DMS79 (cell line): Measurements from ENCODE around the gene COG5.

Experiments used
- DNase-seq: peaks from one replicate; lab custom pipeline; 2025; lab: John Stamatoyannopoulos, UW

COG5 gene

DNA sequence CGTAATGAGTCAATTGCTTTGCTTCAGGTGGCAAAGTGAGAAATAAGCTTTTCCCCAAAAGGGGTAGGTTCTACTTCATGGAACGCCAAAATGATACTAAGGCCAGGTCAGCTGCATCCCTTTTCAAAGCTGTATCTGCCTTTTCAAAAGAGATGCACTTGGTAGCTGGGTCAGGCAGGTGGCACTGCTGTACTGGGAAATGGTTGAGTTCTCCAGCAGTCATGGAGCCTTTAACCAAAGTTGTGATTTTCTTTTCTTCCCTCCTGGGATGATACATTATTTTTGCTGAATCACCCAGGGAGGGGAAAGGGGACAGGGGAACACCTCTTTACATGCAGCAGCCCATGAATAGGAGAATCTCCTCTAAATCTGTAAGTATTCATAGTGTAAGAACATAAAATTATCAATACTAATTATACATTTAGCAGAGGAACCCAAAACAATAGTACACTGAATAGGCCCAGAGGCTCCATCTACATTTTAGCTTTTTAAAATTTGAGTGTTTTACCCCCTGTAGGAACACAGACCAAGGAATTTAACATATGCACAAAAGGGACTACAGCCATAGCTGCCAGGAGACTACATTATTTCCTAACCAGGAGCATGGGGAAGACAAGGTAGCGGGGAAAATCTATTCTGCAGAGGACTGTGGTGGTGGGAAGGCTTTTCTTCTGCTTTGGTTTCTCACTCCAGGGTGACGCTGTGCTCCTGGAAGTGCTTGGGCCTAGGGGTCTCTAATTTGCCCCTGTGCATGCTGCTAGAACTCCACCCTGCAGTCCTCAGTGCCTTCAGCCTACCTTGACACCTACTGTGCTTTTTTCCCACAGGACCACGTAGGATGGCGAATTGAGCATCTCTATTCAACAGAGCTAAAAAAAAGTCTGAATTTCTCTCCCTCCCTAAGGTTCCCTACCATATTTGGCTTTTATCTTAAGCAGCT, 100.3 kb downstream of the COG5 start:
- DNase-seq, result peak; percentile 29

DNA sequence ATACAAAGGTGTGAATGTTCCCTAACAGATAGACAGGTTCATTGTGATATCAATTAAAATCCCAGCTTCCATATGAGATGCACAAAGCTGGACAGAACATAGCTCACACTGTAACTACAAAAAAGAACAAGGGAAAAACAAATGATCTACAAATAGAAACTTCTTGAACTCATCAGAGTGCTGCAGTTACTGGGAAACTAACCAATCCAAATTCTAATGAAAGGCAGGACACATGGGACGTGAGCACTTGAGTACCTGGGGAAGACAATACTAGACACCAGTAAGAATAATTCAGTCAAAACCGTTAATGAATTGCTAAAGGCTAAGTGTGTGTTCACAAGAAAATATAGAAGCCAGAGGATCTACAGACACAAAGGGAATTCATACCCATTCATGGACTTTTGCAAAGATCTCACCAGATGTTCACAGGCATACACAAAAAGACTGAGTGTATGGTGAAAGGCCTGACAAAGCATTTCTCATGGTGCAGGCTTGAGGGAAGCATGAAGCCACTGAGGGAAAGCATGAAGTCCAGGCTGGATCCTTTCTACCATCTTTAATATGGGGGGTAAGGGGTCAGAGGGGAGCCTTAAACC, 101.7 kb downstream of the COG5 start:
- DNase-seq, result no peak

DNA sequence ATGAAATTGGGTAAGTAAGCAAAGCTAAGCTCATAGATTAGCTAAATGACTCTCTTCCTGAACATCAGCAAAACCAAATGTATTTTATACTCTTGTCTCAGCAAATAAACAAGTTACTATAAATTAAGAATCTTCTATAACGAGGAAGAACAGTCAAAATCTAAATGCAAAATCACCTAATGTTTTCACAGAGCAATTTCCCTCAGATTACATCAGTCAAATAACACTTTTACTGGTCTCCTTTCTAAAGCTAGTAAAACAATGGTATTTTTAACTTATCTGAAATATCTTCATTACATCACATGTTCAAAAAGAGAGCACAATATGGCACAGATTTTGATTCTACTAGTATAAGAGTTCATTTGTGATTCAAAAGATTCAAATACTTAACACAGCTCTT, 110.3 kb downstream of the COG5 start:
- no peak for DNase-seq

DNA sequence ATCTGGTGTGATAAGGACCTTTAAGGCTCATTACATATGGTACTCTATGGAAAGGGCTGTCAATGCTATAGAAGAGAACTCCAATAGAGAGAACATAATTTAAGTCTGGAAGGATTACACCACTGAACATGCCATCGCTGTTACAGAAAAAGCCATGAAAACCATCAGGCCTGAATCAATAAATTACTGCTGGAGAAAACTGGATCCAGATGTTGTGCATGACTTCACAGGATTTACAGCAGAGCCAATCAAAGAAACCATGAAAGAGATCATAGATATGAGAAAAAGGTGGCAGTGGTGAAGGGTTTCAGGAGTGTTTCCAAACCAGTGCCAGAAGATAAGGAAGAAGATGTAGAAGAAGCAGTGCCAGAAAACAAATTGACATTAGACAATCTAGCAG, 112.8 kb downstream of the COG5 start:
- DNase-seq, result no peak

DNA sequence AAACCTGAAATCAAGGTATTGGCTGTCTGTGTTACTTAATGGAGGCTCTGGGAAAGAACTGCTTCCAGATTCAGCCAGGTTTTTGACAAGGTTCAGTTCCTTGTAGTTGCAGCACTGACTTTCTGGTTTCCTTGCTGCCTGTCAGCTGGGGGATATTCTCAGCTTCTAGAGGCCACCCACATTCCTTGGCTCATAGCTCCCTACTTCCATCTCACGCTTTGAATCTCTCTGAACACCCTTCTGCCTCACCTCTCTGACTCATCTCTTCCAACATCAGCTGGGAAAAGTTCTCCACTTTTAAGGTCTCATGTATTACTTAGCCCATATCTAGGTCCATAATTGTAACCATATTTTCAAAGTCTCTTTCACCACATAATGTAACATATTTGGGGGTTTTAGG, 116.7 kb downstream of the COG5 start:
- DNase-seq, result no peak

DNA sequence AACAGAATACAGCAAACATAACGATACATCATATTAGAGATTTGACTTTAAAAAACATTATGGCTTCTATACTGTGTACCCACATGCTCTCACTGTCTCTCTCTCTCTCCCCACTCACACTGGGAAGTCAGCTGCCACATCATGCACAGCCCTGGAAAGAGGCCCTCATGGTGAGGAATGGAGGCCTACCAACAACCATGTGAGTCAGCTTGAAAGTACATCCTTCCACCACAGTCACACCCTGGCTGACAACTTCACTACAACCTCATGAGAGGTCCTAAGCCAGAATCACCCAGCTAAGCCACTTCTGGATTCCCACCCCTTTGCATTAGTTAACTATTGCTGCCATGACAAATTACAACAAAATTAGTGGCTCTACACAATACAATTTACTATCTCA, 117.2 kb downstream of the COG5 start:
- DNase-seq, result no peak

DNA sequence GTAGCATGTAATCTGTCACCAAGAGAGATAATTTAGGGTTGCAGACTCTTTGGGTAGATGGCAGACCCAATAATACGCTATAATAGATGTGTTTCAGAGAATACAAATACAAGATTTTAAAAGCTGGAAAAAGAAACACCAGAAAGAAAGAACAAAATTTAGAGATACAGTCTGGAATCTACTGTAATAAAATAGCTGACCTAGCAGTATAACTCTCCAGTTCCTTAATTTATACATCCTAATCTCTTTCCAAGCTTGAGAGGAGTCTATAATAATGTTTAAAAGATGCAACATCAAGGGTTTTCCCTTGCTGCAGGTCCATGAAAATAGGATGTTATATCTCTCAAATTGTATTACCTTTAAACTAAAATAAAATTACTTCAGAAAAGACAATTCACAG, 121.0 kb downstream of the COG5 start:
- DNase-seq, result no peak

DNA sequence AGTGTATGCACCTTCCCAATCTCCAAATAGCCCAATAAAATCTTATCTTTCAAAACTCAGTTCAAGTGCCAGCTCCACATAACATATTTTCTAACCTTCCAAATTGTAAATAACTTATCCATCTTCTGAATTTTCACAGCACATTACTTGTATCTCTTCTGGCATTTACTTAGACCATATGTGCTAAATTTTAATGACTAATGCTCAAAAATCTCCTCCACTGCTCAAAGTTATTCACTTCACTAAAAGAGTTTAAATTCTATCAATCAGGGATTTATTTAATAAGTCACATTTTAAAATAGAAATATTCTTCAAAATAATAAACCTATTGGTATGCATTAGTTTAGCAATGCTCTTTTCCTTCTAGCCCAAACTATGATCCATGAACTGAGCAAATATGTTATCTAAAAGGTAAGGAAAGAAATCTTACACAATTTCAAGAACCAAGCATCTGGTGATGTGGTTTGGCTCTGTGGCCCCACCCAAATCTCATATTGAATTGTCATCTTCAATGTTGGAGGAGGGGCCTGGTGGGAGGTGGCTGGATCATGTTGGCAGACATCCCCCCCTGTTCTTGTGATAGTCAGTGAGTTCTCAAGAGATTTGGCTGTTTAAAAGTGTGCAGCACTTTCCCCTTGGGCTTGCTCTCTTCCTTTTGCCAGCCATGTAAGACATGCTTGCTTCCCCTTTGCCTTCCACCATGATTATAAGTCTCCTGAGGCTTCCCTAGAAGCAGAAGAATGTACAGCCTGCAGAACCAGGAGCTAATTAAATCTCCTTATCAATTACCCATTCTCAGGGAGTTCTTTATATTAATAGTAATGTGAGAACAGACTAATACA, 121.9 kb downstream of the COG5 start:
- DNase-seq, result no peak

DNA sequence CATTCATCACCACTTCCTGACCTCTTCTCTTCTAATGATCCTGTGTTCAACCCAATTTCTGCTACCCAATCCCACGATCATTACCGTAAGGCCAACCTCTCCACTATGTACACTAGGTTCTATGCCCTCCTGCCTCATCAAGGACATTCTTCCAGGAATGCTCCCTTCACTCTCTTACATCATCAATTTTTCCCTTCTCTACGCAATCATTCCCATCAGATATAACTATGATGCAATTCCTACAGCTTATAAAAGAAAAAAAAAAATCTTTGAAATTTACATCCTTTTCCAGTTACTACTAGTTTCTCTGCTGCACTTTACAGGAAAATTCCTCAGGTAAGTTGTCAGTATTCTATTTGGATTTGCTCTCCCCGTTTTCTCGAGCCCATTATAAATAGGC, 124.7 kb downstream of the COG5 start:
- DNase-seq, result no peak

DNA sequence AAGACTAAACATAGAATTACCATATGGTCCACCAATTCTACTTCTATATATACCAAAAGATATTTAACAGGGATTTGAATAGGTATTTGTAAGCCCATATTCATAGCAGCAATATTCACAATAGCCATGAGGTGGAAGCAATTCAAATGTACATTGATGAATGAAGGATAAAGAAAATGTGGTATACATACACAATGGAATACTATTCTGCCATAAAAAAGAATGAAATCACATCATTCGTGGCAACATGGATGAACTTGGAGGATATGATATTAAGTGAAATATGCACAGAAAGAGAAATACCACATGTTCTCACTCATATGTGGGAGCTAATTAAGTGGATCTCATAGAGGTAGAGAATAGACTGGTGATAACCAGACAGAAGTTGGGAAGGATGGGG, 128.0 kb downstream of the COG5 start:
- no peak for DNase-seq

DNA sequence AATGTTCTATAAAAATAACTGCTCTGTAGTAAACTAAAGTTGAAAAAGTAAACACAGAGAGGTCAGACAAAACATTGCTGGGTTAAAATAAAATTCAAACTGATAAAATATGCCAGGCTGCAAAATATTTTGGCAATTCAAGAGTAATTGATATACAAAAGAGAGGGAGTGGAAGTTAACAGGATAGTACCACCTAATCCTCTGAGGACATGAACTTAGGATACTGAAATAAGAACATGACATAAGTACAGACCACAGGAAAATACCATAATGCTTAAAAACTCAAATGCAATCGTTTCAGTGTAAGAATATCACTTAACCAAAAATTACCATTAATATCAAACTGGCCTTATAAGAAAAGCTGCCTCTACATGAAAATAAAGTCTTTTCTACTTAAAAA, 131.5 kb downstream of the COG5 start:
- DNase-seq, result no peak

DNA sequence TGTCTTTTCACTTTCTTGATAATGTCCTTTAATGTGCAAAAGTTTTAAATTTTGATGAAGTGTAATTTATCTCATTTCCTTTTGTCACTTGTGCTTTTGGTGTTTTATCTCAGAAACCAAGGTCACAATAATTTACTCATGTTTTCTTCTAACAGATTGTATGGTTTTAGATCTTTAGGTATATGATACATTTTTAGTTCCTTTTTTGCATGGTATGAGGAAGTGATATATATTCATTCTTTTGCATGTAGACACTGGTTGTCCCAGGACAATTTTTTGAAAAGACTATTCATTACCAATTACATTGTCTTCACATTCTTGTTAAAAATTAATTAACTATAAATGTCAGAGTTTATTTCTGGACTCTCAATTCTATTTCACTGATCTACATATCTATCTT, 133.7 kb downstream of the COG5 start:
- DNase-seq, result no peak

DNA sequence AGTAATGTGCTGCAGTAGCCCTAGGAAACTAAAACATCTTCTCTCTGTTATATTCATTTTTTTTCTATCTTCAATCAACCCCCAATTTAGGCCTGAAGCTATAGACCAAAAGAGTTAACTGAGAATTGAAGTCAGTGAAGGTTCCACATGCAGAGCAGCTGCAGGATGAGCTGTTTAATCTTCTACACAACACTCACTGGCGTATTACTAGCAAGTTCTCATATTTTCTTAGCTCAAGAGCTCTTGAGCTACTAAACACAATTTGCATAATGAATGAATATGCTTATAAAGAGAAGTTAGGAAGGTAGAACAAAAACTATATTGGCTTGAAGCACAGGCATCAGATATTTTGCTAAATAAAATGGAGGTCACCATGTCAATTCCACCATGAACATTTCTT, 135.1 kb downstream of the COG5 start:
- DNase-seq, result no peak

DNA sequence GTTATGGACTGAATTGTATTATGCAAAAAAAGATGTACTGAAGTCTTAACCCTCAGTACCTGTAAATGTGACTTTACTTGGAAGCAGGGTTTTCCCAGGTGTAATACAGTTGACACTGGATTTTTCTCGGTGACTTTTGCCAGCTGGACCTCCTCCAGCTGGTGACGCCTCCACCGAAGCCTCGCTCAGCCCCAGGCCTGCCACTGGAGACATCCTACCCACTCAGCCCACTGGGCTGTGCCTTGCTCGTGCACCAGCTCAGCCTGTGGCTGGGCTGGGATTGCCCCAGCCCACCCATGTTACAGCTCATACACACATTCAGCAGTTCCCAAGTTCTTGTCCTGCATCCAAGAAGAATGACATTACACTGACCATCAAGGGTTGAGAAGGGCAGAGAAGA, 136.3 kb downstream of the COG5 start:
- no peak for DNase-seq

DNA sequence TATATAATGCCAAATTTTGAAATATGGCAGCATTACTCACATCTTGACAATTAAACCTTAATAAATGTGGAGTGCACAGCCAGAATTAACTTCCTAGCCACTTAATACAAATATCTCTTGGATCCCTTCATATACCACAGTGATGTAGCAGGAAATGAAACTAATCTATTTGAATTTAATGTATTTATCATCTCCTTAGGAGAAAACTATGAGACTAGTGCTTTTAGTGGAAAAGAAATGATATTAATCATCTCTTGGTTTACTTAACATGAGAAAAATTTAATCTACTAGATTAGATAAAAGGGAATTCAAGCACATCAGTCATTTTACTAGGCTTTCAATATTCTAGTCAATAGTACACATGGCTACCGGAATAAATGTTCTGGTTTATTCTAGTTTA, 149.5 kb downstream of the COG5 start:
- no peak for DNase-seq

DNA sequence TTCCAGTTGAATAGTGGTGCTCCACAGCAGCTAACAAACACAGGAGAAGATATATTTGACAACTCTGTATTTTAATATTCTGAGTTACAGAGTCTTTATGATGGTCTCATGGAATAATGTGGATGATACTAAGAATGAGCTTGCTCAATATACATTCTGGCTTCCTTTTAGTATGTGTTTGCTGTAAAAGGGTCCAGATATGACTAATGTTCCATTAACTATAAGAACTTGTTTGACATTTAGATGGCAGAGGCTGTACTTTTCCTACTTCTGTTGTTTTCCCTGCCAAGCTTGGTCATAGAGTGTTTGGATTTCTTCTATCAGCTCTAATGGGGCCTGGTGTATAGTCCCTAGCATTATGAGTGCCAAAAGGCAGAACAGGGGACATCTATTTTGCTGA, 155.4 kb downstream of the COG5 start:
- DNase-seq, result no peak

DNA sequence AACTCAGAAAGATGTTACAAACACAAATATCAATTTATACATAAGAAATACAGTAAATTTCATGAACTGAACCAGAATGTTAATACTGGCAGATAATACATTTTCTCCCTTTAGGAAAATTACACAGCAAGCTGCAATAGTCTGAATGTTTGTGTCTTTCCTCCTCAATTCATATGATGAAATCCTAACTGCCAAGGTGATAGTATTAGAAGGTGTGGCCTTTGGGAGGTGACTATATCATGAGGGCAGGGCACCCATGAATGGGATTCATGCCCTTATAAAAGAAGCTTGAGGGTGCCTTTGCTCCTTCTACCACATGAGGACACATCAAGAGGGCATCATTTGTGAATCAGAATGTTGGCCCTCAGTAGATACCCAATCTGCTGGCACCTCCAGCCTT, 158.2 kb downstream of the COG5 start:
- no peak for DNase-seq

DNA sequence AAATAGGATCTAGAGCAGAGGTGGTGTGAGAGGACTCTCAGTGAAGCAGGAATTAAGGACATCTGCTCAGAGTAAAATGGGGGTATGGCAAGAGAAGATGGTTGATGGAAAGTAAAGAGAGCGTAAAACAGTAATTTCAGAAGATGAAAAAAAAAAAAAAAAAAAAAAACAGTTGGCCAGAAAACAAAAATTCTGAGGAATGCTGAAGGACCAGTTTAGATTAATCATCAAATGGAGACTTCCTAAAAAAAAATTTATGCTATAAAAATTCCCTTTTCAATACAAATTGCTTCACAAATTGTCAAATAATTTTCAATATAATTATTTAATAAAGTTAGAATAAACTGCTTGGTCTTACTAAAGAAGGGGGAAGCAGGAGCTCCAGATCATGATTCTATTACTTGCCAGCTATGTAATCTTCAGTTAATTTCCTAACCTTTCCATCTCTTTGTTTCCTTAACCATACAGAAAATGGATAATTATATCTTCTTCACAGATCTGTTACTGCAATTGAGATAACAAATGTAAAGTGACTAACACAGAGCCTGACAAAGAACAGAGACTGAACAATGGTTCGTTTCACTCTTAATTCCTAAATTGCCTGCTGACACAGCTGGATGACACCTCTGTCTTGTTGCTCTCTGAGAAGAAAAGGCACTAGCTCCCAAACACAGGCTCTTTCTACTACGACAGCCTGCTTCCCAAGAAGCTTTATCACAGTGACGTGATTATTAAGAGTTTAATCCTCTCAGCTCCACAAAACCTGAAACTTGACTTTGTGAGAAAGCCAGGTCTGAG, 158.8 kb downstream of the COG5 start:
- no peak for DNase-seq

DNA sequence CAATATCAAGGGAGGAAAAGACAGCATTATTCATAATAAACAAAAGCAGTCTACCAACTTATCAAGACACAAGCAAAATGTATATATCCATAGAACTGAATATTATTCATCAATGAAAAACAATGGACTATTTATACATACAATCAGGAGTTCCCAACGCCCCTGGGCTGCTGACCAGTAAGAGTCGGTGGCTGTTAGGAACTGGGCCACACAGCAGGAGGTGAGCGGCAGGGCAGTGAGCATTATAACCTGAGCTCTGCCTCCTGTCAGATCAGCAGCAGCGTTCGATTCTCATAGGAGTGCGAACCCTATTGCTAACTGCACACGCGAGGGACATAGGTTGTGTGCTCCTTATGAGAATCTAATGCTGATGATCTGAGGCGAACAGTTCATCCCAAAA, 165.6 kb downstream of the COG5 start:
- DNase-seq, result no peak

DNA sequence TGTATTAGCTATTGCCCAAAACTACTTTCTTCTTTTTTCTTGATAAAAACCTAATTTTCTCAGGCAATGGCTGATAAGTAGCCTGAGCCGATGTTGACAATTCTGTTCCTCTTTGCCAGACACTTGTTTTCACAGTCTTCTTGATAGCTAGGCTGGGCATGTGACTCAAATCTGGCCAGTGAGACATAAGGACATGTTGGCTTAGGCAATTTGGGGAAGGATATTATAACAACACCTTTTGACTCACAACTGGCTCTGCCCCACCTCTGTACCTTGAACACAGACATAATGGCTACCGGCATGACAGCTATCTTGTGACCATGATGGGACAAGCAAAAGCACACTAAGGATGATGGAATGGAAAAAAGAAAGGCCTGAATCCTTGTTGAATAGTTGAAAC, 166.7 kb downstream of the COG5 start:
- DNase-seq, result no peak

DNA sequence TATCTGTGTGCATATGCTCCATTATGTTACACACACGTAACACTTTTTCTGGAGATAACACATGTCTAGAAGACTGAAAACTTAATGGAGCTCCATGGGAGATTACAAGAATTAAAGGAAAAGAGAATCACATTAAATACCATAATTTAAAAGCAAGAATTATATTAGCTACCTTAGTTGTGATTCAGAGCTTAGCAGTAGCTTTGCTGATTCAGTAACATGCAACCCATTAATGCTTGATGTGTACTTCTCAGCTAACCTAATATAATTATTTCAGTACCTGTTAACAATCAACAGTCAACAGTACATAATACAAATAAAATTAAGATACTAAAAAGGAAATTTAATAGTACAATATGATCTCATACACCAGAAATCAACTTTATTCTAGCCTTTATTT, 167.6 kb downstream of the COG5 start:
- DNase-seq, result no peak

DNA sequence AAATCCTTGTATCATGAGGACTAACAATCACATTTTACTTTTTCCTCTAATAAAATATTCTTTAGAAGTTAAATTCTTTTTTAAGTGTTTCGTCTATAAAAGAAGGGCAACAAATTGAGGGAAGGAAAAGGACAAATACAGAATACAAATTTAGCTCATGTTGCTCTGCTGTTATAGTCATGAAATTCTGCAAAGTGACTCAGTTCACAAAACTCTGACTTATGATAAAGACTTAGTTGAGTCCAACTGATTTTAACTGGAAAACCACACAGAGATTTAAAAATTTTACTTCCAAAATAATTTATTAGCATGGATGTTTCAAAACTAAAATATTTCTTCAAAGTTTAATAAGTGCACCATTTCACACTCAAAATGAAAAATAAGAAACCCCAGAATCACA, 168.9 kb downstream of the COG5 start:
- no peak for DNase-seq
